Measurements from ENCODE around the gene CIAO3.

The CIAO3 gene

GRCh38 chr16:740764-741505 lies at the start of gene CIAO3:
Gene CIAO3, minus strand, starts transcription at chr16:740997. Its CDS starts 12 bp downstream, at chr16:740985.
- peak; percentile 88 to 90 for DNase-seq (ENCODE audit: low read depth in 2 of 2)

GRCh38 chr16:790086-790485 lies 49.3 kb upstream of the CIAO3 start:
- no peak for DNase-seq (ENCODE audit: low read depth in 2 of 2)

GRCh38 chr16:789191-789850 lies 48.5 kb upstream of the CIAO3 start:
- DNase-seq (ENCODE audit: low read depth in 2 of 2) = no peak

- DNase-seq (ENCODE audit: low read depth in 2 of 2) = peak; percentile 83 to 92
Measured at GRCh38 chr16:788399-789126, 47.8 kb upstream of the CIAO3 start, which contains the start of gene CHTF18. Gene CHTF18, plus strand, starts transcription at chr16:788620. Its CDS starts 65 bp downstream, at chr16:788685.

GRCh38 chr16:787978-788398 lies 47.2 kb upstream of the CIAO3 start, which contains the start of gene RPUSD1:
Gene RPUSD1, minus strand, starts transcription at chr16:788381. Its CDS starts 644 bp downstream, at chr16:787737.
- no peak for DNase-seq (ENCODE audit: low read depth in 2 of 2)

GRCh38 chr16:787321-787966 lies 46.6 kb upstream of the CIAO3 start:
- DNase-seq (ENCODE audit: low read depth in 2 of 2) = no peak

- DNase-seq (ENCODE audit: low read depth in 2 of 2) = peak; percentile 48 to 63
Measured at GRCh38 chr16:785563-786535, 45.1 kb upstream of the CIAO3 start.

- no peak for DNase-seq (ENCODE audit: low read depth in 2 of 2)
Measured at GRCh38 chr16:784431-784830, 43.6 kb upstream of the CIAO3 start.

GRCh38 chr16:783404-784161 lies 42.8 kb upstream of the CIAO3 start:
- DNase-seq (ENCODE audit: low read depth in 2 of 2) = no peak

GRCh38 chr16:782766-783403 lies 42.1 kb upstream of the CIAO3 start:
- DNase-seq (ENCODE audit: low read depth in 2 of 2) = no peak

- no peak for DNase-seq (ENCODE audit: low read depth in 2 of 2)
Measured at GRCh38 chr16:782258-782657, 41.5 kb upstream of the CIAO3 start.

GRCh38 chr16:781346-782010 lies 40.7 kb upstream of the CIAO3 start:
- DNase-seq (ENCODE audit: low read depth in 2 of 2) = no peak

- DNase-seq (ENCODE audit: low read depth in 2 of 2) = no peak
Measured at GRCh38 chr16:780296-780695, 39.5 kb upstream of the CIAO3 start.

- DNase-seq (ENCODE audit: low read depth in 2 of 2) = no peak
Measured at GRCh38 chr16:779561-779960, 38.8 kb upstream of the CIAO3 start.

GRCh38 chr16:778909-779527 lies 38.2 kb upstream of the CIAO3 start:
- DNase-seq (ENCODE audit: low read depth in 2 of 2) = no peak

GRCh38 chr16:778447-778846 lies 37.6 kb upstream of the CIAO3 start:
- no peak for DNase-seq (ENCODE audit: low read depth in 2 of 2)

- no peak for DNase-seq (ENCODE audit: low read depth in 2 of 2)
Measured at GRCh38 chr16:777826-778225, 37.0 kb upstream of the CIAO3 start.

GRCh38 chr16:776824-777223 lies 36.0 kb upstream of the CIAO3 start:
- DNase-seq (ENCODE audit: low read depth in 2 of 2) = no peak

Data from stimulated activated CD8-positive, alpha-beta memory T cell treated with anti-CD3 and anti-CD28 coated beads, Interleukin-7, amount 100 ng/mL, for 1 hour (primary cell).